ENCODE measurements around the gene KRT15. TPM values are rescaled to one million over a fixed set of nuclear protein-coding genes. Genes with fewer than 3 reads are reported as not detected.

The KRT15 gene
- total and polyA plus RNA-seq, 2 of the 8 experiments (the other 6 are each of a cell fraction or from before 2014, with no cell fraction given), result 0.11 to 0.13 TPM

GRCh38 chr17:41563607-41564170, 45.0 kb upstream of the KRT15 start:
- Histone ChIP-seq H2BK20ac (ENCODE audit: low read length) (no peak overlapping the region), H3K56ac (replicated peaks; ENCODE audit: insufficient read length, low read depth, low read length) (no peak overlapping the region), H3K9me3 (ENCODE audit: insufficient read depth in 2 of 2, low read depth in 1 of 2, low read length in 1 of 2) (no peaks in the 10 kb centered on the region), H3K4ac (replicated peaks; ENCODE audit: insufficient read length, low read depth, low read length) (no peak overlapping the region), H3K14ac (ENCODE audit: insufficient read length) (no peak overlapping the region), H2BK120ac (replicated peaks; ENCODE audit: low read depth, low read length) (no peak overlapping the region), H4K5ac (ENCODE audit: insufficient read length, low read depth, low read length) (no peak overlapping the region), H3K27ac (ENCODE audit: low read depth, low read length) (no peak overlapping the region), H3K9ac (replicated peaks in 1 of 4; ENCODE audit: extremely low read depth in 1 of 4, low read depth in 3 of 4, low read length in 3 of 4) (no peak overlapping the region), H4K20me1 (replicated peaks in 1 of 2; ENCODE audit: control insufficient read depth in 1 of 2, insufficient read depth in 2 of 2, low read length in 2 of 2) (no peaks in the 10 kb centered on the region), H2AFZ (ENCODE audit: low read length) (no peak overlapping the region), H2AK5ac (ENCODE audit: low read depth, low read length) (no peak overlapping the region), H3K4me3 (ENCODE audit: extremely low read depth in 1 of 4, insufficient read depth in 2 of 4, low read depth in 3 of 4, low read length in 4 of 4) (no peak overlapping the region), H3K36me3 (ENCODE audit: control insufficient read depth in 2 of 4, insufficient read depth in 4 of 4, low read length in 3 of 4) (no peaks in the 10 kb centered on the region), H2BK12ac (ENCODE audit: low read depth, low read length) (no peak overlapping the region), H3K23me2 (ENCODE audit: low read depth, low read length) (peaks cover 3% of the 10 kb centered on the region; the same call in 1 of the 2 replicates), H2BK5ac (ENCODE audit: low read depth, low read length) (no peak overlapping the region), H3K4me2 (ENCODE audit: insufficient read depth in 1 of 2, low read depth in 2 of 2, low read length in 2 of 2) (no peak overlapping the region), H2BK15ac (ENCODE audit: low read length) (no peak overlapping the region), H3K23ac (ENCODE audit: insufficient read length) (no peak overlapping the region), H3K79me1 (ENCODE audit: low read depth, low read length) (no peaks in the 10 kb centered on the region), H4K91ac (replicated peaks; ENCODE audit: insufficient read length, low read length) (no peak overlapping the region), H3K27me3 (replicated peaks in 1 of 4; ENCODE audit: control insufficient read depth in 3 of 4, extremely low read depth in 1 of 4, insufficient read depth in 3 of 4, low read length in 3 of 4) (no peaks in the 10 kb centered on the region), H4K8ac (ENCODE audit: extremely low read depth, insufficient read depth, low read length) (no peak overlapping the region), H3K18ac (ENCODE audit: extremely low read depth, low read length) (no peak overlapping the region), H3K4me1 (replicated peaks in 1 of 4; ENCODE audit: control insufficient read depth in 3 of 4, insufficient read depth in 4 of 4, low read length in 3 of 4) (no peaks in the 10 kb centered on the region), H3K79me2 (ENCODE audit: control insufficient read depth in 1 of 2, insufficient read depth in 2 of 2, low read length in 2 of 2) (no peaks in the 10 kb centered on the region)
- 87% methylated on average over 3 of the region's 3 CpGs; no CpG with 5 or more reads in 1 of the 2 experiments for WGBS, 2 experiments (ENCODE audit: extremely low coverage in 1 of 2, insufficient coverage in 1 of 2, insufficient read length in 1 of 2, insufficient replicate concordance in 2 of 2, low coverage in 1 of 2, low lambda C conversion rate in 2 of 2, missing lambda C conversion rate in 1 of 2)
- ChIA-PET CTCF (ENCODE audit: partially characterized antibody) (interaction anchor here (0.7 to 12.7 kb wide), 8 partner anchors 9 to 241 kb away, joined by 3 to 129 read pairs (median 4); no protein-coding TSS in a partner anchor), POLR2A (ENCODE audit: partially characterized antibody) (interaction anchor here (1.1 kb wide), 1 partner anchor 14 kb away, joined by 5 read pairs; no protein-coding TSS in a partner anchor)
- FAIRE-seq, result no peak
- DNase-seq (ENCODE audit: low read depth in 1 of 2, low spot score in 2 of 2), result no peak
- TF ChIP-seq GABPA (IDR thresholded peaks at IDR 0.05; ENCODE audit: borderline replicate concordance, insufficient read depth, low read length) (no peak), FOSL1 (IDR thresholded peaks at IDR 0.05; ENCODE audit: insufficient read depth, low read depth, low read length) (no peak), E2F6 (IDR thresholded peaks at IDR 0.05) (no peak), NANOG (IDR thresholded peaks at IDR 0.05; ENCODE audit: insufficient read depth, low read depth, low read length, poor library complexity, severe bottlenecking) (no peak), CTCF (IDR thresholded peaks at IDR 0.05; ENCODE audit: control extremely low read depth in 1 of 3, insufficient read depth in 1 of 3, low read depth in 1 of 3, low read length in 3 of 3) (no peak), PHF8 (conservative IDR thresholded peaks at IDR 0.05; ENCODE audit: low read depth, low read length) (no peak), SIX5 (IDR thresholded peaks at IDR 0.05; ENCODE audit: low read depth, low read length) (no peak), JUND (IDR thresholded peaks at IDR 0.05; ENCODE audit: low read length) (no peak), HDAC2 (IDR thresholded peaks at IDR 0.05; ENCODE audit: borderline replicate concordance in 1 of 2, low read depth in 2 of 2, low read length in 2 of 2) (no peak)
